ENCODE results near the gene GALNT1.

GRCh38 chr18:35730691-35731370 lies 149.3 kb downstream of the GALNT1 start:
- no peak for TF ChIP-seq POLR2A (IDR thresholded peaks at IDR 0.05)
- TF ChIP-seq CTCF (IDR thresholded peaks at IDR 0.05), result no peak
